DOHH2 (cell line): ENCODE measurements around the gene TTC3.
"Not testable (repeated sequence)": the region's sequence is repeated elsewhere in the genome, so short reads cannot be mapped to it uniquely, and the experiment has no call there.

Experiments used
- H3F3A ChIP-seq: fragments of 200-600 bp; sonication (generic), shearing (Covaris generic); 2 replicates; pipeline ENCODE4 v1.6.0; 2016; ENCODE audit warnings: antibody characterized with exemption, mild to moderate bottlenecking; ENCODE audit not compliant: control insufficient read depth, insufficient read depth
- H3K27ac ChIP-seq: fragments of 200-600 bp; sonication (generic); 2 replicates; pipeline ENCODE4 v1.5.1; 2014; ENCODE audit warnings: low read depth, mild to moderate bottlenecking, low read length, moderate library complexity
- H3K27me3 ChIP-seq: fragments of 200-600 bp; sonication (generic); 2 replicates; pipeline ENCODE4 v1.6.1; 2014; ENCODE audit warnings: mild to moderate bottlenecking, low read length, mixed read lengths; ENCODE audit not compliant: control insufficient read depth
- H3K36me3 ChIP-seq: fragments of 200-600 bp; sonication (generic); 2 replicates; pipeline ENCODE4 v1.6.1; 2014; ENCODE audit warnings: mild to moderate bottlenecking, low read length, moderate library complexity, mixed read lengths; ENCODE audit not compliant: control insufficient read depth
- H3K4me1 ChIP-seq: fragments of 200-600 bp; sonication (generic); 2 replicates; pipeline ENCODE4 v1.6.1; 2014; ENCODE audit warnings: mild to moderate bottlenecking, low read length, mixed read lengths; ENCODE audit not compliant: control insufficient read depth
- H3K4me2 ChIP-seq: fragments of 200-600 bp; sonication (generic); 2 replicates; pipeline ENCODE4 v1.6.0; 2014; ENCODE audit warnings: mild to moderate bottlenecking, low read length, moderate library complexity
- H3K4me3 ChIP-seq: fragments of 200-600 bp; sonication (generic); 2 replicates; pipeline ENCODE4 v1.5.1; 2014; ENCODE audit warnings: mild to moderate bottlenecking, low read length, mixed read lengths
- H3K79me2 ChIP-seq: fragments of 200-600 bp; sonication (generic); 2 replicates; pipeline ENCODE4 v1.6.1; 2014; ENCODE audit warnings: mild to moderate bottlenecking, low read length, mixed read lengths; ENCODE audit not compliant: control insufficient read depth
- H3K9me2 ChIP-seq: fragments of 200-600 bp; sonication (generic); replicated peaks from 2 replicates; pipeline ENCODE4 v1.6.1; 2014; ENCODE audit warnings: mild to moderate bottlenecking, low read length, mixed read lengths; ENCODE audit not compliant: control insufficient read depth
- H3K9me3 ChIP-seq: fragments of 200-600 bp; sonication (generic); 2 replicates; pipeline ENCODE4 v1.6.1; 2014; ENCODE audit warnings: antibody characterized with exemption, low read length, mixed read lengths; ENCODE audit not compliant: control insufficient read depth, insufficient read depth
- H4K20me1 ChIP-seq: fragments of 200-600 bp; sonication (generic); 2 replicates; pipeline ENCODE4 v1.6.0; 2014; ENCODE audit warnings: low read depth, mild to moderate bottlenecking, antibody characterized with exemption, low read length, moderate library complexity; ENCODE audit not compliant: control insufficient read depth, insufficient read depth
- CTCF ChIP-seq: fragments of 200-600 bp; sonication (generic); IDR thresholded peaks from one replicate; pipeline ENCODE4 v1.5.1; 2014; ENCODE audit warnings: antibody characterized with exemption, mild to moderate bottlenecking, low read depth, low read length; ENCODE audit not compliant: poor library complexity, severe bottlenecking
- EZH2phosphoT487 ChIP-seq: fragments of 200-600 bp; sonication (generic); IDR thresholded peaks from 2 replicates; pipeline ENCODE4 v1.6.1; 2017; ENCODE audit warnings: borderline replicate concordance, mild to moderate bottlenecking, antibody characterized with exemption, low read length, moderate library complexity, mixed read lengths

The TTC3 gene

GRCh38 chr21:37045556-37045955 lies 27.5 kb upstream of the TTC3 start:
- no peaks in the 10 kb centered on the region for H3F3A ChIP-seq
- no peaks in the 10 kb centered on the region for H3K36me3 ChIP-seq
- H4K20me1 ChIP-seq, result no peaks in the 10 kb centered on the region
- no peak overlapping the region for H3K4me3 ChIP-seq
- no peaks in the 10 kb centered on the region; the same call in 1 of the 2 replicates for H3K27me3 ChIP-seq
- no peaks in the 10 kb centered on the region for H3K9me3 ChIP-seq
- no peaks in the 10 kb centered on the region for H3K79me2 ChIP-seq
- no peak overlapping the region for H3K27ac ChIP-seq
- H3K4me2 ChIP-seq, result no peak overlapping the region
- peaks cover 8% of the 10 kb centered on the region for H3K4me1 ChIP-seq
- no peak for TF ChIP-seq CTCF
- TF ChIP-seq EZH2phosphoT487, result no peak
- H3K9me2 ChIP-seq, result no peaks in the 10 kb centered on the region

- Histone ChIP-seq H3K27ac (no peak overlapping the region), H3K9me3 (no peaks in the 10 kb centered on the region), H4K20me1 (no peaks in the 10 kb centered on the region), H3F3A (no peaks in the 10 kb centered on the region), H3K36me3 (no peaks in the 10 kb centered on the region), H3K9me2 (no peaks in the 10 kb centered on the region), H3K4me2 (no peak overlapping the region), H3K27me3 (no peaks in the 10 kb centered on the region; the same call in 1 of the 2 replicates), H3K4me1 (peaks cover 8% of the 10 kb centered on the region), H3K79me2 (no peaks in the 10 kb centered on the region), H3K4me3 (no peak overlapping the region)
- TF ChIP-seq EZH2phosphoT487 (no peak), CTCF (no peak)
Observed at GRCh38 chr21:37047079-37047478, 26.0 kb upstream of the TTC3 start.

GRCh38 chr21:37049741-37050140 lies 23.3 kb upstream of the TTC3 start:
- not testable (repeated sequence) for H3K4me1 ChIP-seq, H3K9me3 ChIP-seq, H3K79me2 ChIP-seq, H3K27ac ChIP-seq, H4K20me1 ChIP-seq, H3K36me3 ChIP-seq, H3K27me3 ChIP-seq, H3K9me2 ChIP-seq, H3F3A ChIP-seq, H3K4me2 ChIP-seq, H3K4me3 ChIP-seq

GRCh38 chr21:37055271-37055855 lies 17.7 kb upstream of the TTC3 start:
- Histone ChIP-seq H3K4me3 (no peak overlapping the region), H3K27ac (no peak overlapping the region), H4K20me1 (no peaks in the 10 kb centered on the region), H3K9me2 (no peaks in the 10 kb centered on the region), H3K9me3 (no peaks in the 10 kb centered on the region), H3K4me2 (no peak overlapping the region), H3F3A (no peaks in the 10 kb centered on the region), H3K27me3 (no peaks in the 10 kb centered on the region; the same call in 1 of the 2 replicates), H3K36me3 (no peaks in the 10 kb centered on the region), H3K4me1 (peaks cover 5% of the 10 kb centered on the region), H3K79me2 (no peaks in the 10 kb centered on the region)
- no peak for TF ChIP-seq CTCF
- TF ChIP-seq EZH2phosphoT487, result no peak
